ENCODE results near the gene GARIN5A.
"Not testable (repeated sequence)": the region's sequence is repeated elsewhere in the genome, so short reads cannot be mapped to it uniquely, and the experiment has no call there.

The GARIN5A gene

GRCh38 chr19:50482271-50482855, 5.7 kb upstream of the GARIN5A start:
- no peak for FAIRE-seq
- no peak for TF ChIP-seq POLR2A (IDR thresholded peaks at IDR 0.05; ENCODE audit: low read depth, low read length)
- TF ChIP-seq TAF1 (IDR thresholded peaks at IDR 0.05; ENCODE audit: borderline replicate concordance, low read depth, low read length) = no peak
- no peak for TF ChIP-seq POLR2AphosphoS5 (IDR thresholded peaks at IDR 0.05; ENCODE audit: low read depth, low read length)
- no peak for DNase-seq (ENCODE audit: insufficient read length)

GRCh38 chr19:50481351-50482149, 4.9 kb upstream of the GARIN5A start:
- no peak for FAIRE-seq
- no peak for TF ChIP-seq TAF1 (IDR thresholded peaks at IDR 0.05; ENCODE audit: borderline replicate concordance, low read depth, low read length)
- no peak for DNase-seq (ENCODE audit: insufficient read length)

DNA sequence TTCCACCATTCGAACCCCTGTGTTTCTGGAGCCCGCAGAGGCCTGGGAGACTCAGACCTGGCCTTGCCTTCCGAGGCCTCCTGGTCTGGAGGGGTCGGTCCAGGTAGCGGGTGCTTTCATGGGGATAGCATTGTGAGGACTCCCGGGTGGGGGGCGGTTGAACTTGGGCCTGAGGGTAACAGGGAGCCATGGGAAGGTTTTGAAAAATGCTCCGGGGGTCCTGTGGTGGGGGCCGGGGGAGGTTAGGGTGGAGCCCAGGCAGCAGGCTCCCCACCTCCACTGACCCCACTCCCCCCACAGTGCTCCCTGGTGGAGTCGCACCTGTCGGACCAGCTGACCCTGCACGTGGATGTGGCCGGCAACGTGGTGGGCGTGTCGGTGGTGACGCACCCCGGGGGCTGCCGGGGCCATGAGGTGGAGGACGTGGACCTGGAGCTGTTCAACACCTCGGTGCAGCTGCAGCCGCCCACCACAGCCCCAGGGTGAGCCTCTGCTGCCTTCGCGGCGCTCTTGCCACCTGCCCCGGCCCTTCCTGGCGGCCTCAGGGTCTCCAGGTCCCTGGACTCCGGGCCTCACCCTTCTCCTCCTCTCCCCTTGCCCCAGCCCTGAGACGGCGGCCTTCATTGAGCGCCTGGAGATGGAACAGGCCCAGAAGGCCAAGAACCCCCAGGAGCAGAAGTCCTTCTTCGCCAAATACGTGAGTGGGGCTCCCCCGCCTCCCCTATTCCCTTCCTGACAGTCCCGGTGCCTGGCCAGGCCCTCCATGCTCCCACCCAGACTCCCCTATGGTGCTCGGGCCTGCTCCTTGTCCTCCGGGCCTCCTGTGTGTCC, 3.8 kb upstream of the GARIN5A start:
- FAIRE-seq (no peak), DNase-seq (ENCODE audit: insufficient read length) (no peak)
- TF ChIP-seq POLR2AphosphoS5 (IDR thresholded peaks at IDR 0.05; ENCODE audit: low read depth, low read length) (no peak), TAF1 (IDR thresholded peaks at IDR 0.05; ENCODE audit: borderline replicate concordance, low read depth, low read length) (no peak), POLR2A (IDR thresholded peaks at IDR 0.05; ENCODE audit: low read depth, low read length) (no peak)

- no peak for DNase-seq (ENCODE audit: insufficient read length)
- TF ChIP-seq POLR2AphosphoS5 (IDR thresholded peaks at IDR 0.05; ENCODE audit: low read depth, low read length) (no peak), TAF1 (IDR thresholded peaks at IDR 0.05; ENCODE audit: borderline replicate concordance, low read depth, low read length) (no peak), POLR2A (IDR thresholded peaks at IDR 0.05; ENCODE audit: low read depth, low read length) (no peak)
- FAIRE-seq = no peak
Measured at GRCh38 chr19:50479761-50480251, 3.2 kb upstream of the GARIN5A start.

DNA sequence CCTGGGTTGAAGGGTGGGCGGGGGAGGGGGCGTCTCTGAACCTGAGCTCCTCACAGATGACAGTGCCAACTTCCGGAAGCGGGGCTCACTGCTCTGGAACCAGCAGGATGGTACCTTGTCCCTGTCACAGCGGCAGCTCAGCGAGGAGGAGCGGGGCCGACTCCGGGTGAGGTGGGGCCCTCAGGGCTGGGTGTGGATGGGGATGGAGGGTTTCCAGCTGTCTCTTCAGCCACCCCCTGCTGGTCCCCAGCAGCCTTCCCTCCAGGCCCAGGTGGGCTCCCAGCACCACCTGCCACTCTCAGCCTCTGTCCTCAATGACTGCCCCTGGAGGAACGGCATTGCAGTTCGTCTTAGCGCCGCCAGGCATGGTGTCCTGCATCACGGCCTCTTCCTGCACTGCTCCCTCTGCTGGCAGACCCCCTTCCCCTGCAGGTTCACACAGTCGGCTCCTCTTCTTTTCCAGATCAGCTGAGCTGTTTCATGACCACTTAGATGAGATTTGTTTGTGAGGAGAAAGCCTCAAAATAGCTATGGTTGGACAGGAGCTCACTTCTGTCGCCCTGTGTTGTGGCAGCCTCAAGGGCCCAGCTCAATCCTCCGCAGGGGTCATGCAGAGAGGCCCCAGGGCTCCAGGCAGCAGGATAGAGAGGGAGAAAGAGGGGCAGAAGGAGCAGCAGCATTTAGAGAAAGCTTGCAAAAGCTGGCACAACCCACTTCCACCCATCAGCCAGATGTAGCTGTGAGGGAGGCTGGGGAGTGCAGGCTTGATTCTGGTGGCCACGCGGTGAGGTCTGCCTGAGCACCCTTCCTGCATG, 2.5 kb upstream of the GARIN5A start:
- DNase-seq (ENCODE audit: insufficient read length) (no peak), FAIRE-seq (no peak)
- no peak for TF ChIP-seq POLR2AphosphoS5 (IDR thresholded peaks at IDR 0.05; ENCODE audit: low read depth, low read length)
- TF ChIP-seq TAF1 (IDR thresholded peaks at IDR 0.05; ENCODE audit: borderline replicate concordance, low read depth, low read length) = no peak
- TF ChIP-seq POLR2A (IDR thresholded peaks at IDR 0.05; ENCODE audit: low read depth, low read length) = no peak

- FAIRE-seq (no peak), DNase-seq (ENCODE audit: insufficient read length) (no peak)
Measured at GRCh38 chr19:50477751-50478515, 1.3 kb upstream of the GARIN5A start.

DNA sequence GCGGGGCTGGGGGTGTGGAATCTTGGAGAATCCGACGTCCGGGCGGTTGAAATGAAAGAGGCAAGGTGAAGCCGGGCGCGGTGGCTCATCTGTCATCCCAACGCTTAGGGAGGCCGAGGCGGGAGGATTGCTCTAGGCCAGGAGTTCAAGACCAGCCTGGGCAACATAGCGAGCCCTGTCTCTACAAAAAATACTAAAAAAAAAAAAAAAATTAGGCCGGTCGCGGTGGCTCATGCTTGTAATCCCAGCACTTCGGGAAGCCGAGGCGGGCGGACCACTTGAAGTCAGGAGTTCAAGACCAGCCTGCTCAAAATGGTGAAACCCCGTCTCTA, 225 bp upstream of the GARIN5A start:
- DNase-seq (ENCODE audit: insufficient read length) (no peak), FAIRE-seq (no peak)
- TF ChIP-seq TAF1 (IDR thresholded peaks at IDR 0.05; ENCODE audit: borderline replicate concordance, low read depth, low read length) = no peak
- no peak for TF ChIP-seq POLR2AphosphoS5 (IDR thresholded peaks at IDR 0.05; ENCODE audit: low read depth, low read length)
- TF ChIP-seq POLR2A (IDR thresholded peaks at IDR 0.05; ENCODE audit: low read depth, low read length) = no peak

More at GRCh38 chr19:50477751-50478515, 1.3 kb upstream of the GARIN5A start:
- no peak for TF ChIP-seq POLR2AphosphoS5 (IDR thresholded peaks at IDR 0.05; ENCODE audit: low read depth, low read length)
- no peak for TF ChIP-seq POLR2A (IDR thresholded peaks at IDR 0.05; ENCODE audit: low read depth, low read length)
- no peak for TF ChIP-seq TAF1 (IDR thresholded peaks at IDR 0.05; ENCODE audit: borderline replicate concordance, low read depth, low read length)

DNA sequence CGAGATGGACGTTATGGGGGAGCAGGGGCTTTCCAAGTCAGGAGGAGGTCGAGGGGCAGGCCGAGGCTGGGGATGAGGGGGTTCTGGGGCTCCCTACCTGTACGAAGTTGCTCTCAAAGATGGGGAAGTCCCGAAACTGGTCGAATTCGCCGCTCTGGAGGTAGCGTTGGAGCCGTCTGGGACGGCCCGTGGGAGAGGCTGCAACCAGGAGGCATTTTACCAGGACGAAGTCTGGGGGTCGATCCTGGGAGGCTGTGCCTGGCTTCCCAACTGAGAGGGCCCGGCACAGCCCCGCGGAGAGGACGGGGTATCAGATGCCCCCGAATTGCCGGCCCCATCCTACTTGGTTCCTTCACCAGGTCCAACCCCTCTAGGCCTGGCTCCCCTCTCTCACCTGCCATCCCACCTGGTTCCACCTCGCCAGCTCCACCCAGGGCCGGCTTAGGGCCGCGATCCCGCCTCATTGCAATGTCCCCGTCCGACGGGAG, 868 bp downstream of the GARIN5A start:
- no peak for DNase-seq (ENCODE audit: insufficient read length)
- TF ChIP-seq POLR2AphosphoS5 (IDR thresholded peaks at IDR 0.05; ENCODE audit: low read depth, low read length) (no peak), POLR2A (IDR thresholded peaks at IDR 0.05; ENCODE audit: low read depth, low read length) (no peak)

DNA sequence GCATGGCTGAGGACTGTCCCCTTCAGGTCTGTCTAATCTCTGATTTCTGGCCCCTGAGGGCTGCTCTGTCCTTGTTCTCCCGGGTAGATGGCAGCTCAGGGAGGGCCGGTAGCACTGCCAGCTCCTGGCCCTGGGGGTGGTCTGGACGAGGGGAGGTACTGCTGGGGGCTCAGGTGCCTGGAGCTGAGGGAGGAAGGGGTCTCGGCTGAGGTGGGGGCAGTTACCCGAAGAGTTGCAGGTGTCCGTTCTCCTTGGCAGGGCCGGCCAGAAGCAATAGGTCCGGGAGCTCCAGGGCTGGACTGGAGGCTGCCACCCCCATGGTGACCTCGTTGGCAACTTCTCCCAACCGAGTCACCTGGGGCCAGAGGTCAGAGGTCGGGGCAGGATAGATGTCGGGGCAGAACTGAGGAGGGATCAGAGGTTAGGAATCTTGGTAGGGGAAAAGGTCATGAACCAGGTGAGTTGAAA, 1.5 kb downstream of the GARIN5A start:
- no peak for FAIRE-seq
- TF ChIP-seq POLR2A (IDR thresholded peaks at IDR 0.05; ENCODE audit: low read depth, low read length) (no peak), TAF1 (IDR thresholded peaks at IDR 0.05; ENCODE audit: borderline replicate concordance, low read depth, low read length) (no peak), POLR2AphosphoS5 (IDR thresholded peaks at IDR 0.05; ENCODE audit: low read depth, low read length) (no peak)
- no peak for DNase-seq (ENCODE audit: insufficient read length)

More for the DNA sequence above, 868 bp downstream of the GARIN5A start:
- no peak for FAIRE-seq

- not testable (repeated sequence) for FAIRE-seq; DNase-seq (ENCODE audit: insufficient read length)
Measured at GRCh38 chr19:50473336-50473735, 3.3 kb downstream of the GARIN5A start.
